Smooth muscle cell (in vitro differentiated cells): ENCODE data around the gene CREB5. TPM values are rescaled to one million over a fixed set of nuclear protein-coding genes. Genes with fewer than 3 reads are reported as not detected.

ENCODE experiments used
- DNase-seq: peaks from one replicate; lab custom pipeline; 2025; ENCODE audit not compliant: unreplicated experiment; lab: John Stamatoyannopoulos, UW
- H2AFZ ChIP-seq: fragments of 200-600 bp; sonication (generic); 2 replicates; pipeline ENCODE4 v1.6.0; 2016; ENCODE audit warnings: antibody characterized with exemption, low read depth, mild to moderate bottlenecking
- H3F3A ChIP-seq: fragments of 200-600 bp; sonication (generic); 2 replicates; pipeline ENCODE4 v1.6.0; 2017; ENCODE audit warnings: antibody characterized with exemption, low read depth
- H3K27ac ChIP-seq: fragments of 200-600 bp; sonication (generic); 2 replicates; pipeline ENCODE4 v1.5.1; 2016; ENCODE audit warnings: low read depth, mild to moderate bottlenecking
- H3K27me3 ChIP-seq: fragments of 200-600 bp; sonication (generic); 2 replicates; pipeline ENCODE4 v1.6.1; 2016; ENCODE audit warnings: low read depth, mild to moderate bottlenecking
- H3K36me3 ChIP-seq: fragments of 200-600 bp; sonication (generic); 2 replicates; pipeline ENCODE4 v1.5.1; 2016; ENCODE audit warnings: low read depth
- H3K4me1 ChIP-seq: fragments of 200-600 bp; sonication (generic); 2 replicates; pipeline ENCODE4 v1.5.1; 2016; ENCODE audit warnings: low read depth
- H3K4me2 ChIP-seq: fragments of 200-600 bp; sonication (generic); 2 replicates; pipeline ENCODE4 v1.6.0; 2016; ENCODE audit warnings: mild to moderate bottlenecking
- H3K4me3 ChIP-seq: fragments of 200-600 bp; sonication (generic); 2 replicates; pipeline ENCODE4 v1.5.1; 2016; ENCODE audit warnings: mild to moderate bottlenecking
- H3K79me2 ChIP-seq: fragments of 200-600 bp; sonication (generic); 2 replicates; pipeline ENCODE4 v1.6.0; 2016; ENCODE audit warnings: low read depth, mild to moderate bottlenecking
- H3K9ac ChIP-seq: fragments of 200-600 bp; sonication (generic); 2 replicates; pipeline ENCODE4 v1.6.0; 2016; ENCODE audit warnings: low read depth
- H3K9me3 ChIP-seq: fragments of 200-600 bp; sonication (generic); replicated peaks from 2 replicates; pipeline ENCODE4 v1.5.1; 2016; ENCODE audit warnings: low read depth
- H4K20me1 ChIP-seq: fragments of 200-600 bp; sonication (generic); 2 replicates; pipeline ENCODE4 v1.6.0; 2016; ENCODE audit warnings: low read depth
- CTCF ChIP-seq: fragments of 200-600 bp; sonication (generic); IDR thresholded peaks from 2 replicates; pipeline ENCODE4 v1.5.1; 2017; ENCODE audit warnings: borderline replicate concordance, mild to moderate bottlenecking, antibody characterized with exemption; ENCODE audit not compliant: insufficient read depth, poor library complexity, severe bottlenecking
- WGBS: methylation state at CpG from one replicate; pipeline ENCODE4 v1.1.7; 2016; ENCODE audit warnings: low lambda C conversion rate; 5-methylcytosine and 5-hydroxymethylcytosine counted together
- polyA plus RNA-seq: library from polyadenylated mRNA; unstranded; fragments of >200 nt; fragmentation: Nextera tagmentation; extraction: Ambion mirVana; gene quantifications from 2 replicates; pipeline ENCODE4 v1.2.1, GENCODE V29; 2016
- total RNA-seq: library from RNA; depleted of rRNA; stranded (reverse); fragments of >200 nt; gene quantifications from 2 replicates; pipeline ENCODE4 v1.2.3, GENCODE V29; 2014

CREB5 gene
- total and polyA plus RNA-seq, 2 experiments from 2014 or later = 6.2 to 18.2 TPM

GRCh38 chr7:28700096-28700495 lies 287.8 kb downstream of the CREB5 start:
- Histone ChIP-seq H3K27me3 (no peaks in the 10 kb centered on the region), H2AFZ (no peak overlapping the region), H3K4me3 (no peak overlapping the region), H3K4me2 (no peak overlapping the region), H3K79me2 (no peaks in the 10 kb centered on the region), H3K4me1 (peaks cover 2% of the 10 kb centered on the region), H3K27ac (no peak overlapping the region), H3K36me3 (no peaks in the 10 kb centered on the region), H3K9me3 (no peaks in the 10 kb centered on the region), H4K20me1 (no peaks in the 10 kb centered on the region), H3F3A (no peaks in the 10 kb centered on the region), H3K9ac (no peak overlapping the region)
- no peak for DNase-seq
- 89% methylated on average over 7 of the region's 7 CpGs for WGBS
- TF ChIP-seq CTCF = no peak

GRCh38 chr7:28700790-28701203 lies 288.5 kb downstream of the CREB5 start:
- WGBS = 74% methylated on average over 3 of the region's 3 CpGs
- no peaks in the 10 kb centered on the region for H3K27me3 ChIP-seq

GRCh38 chr7:28701731-28702130 lies 289.4 kb downstream of the CREB5 start:
- no peak overlapping the region for H3K4me2 ChIP-seq
- no peak overlapping the region for H3K9ac ChIP-seq
- no peak overlapping the region for H3K4me3 ChIP-seq
- no peaks in the 10 kb centered on the region for H3K9me3 ChIP-seq
- TF ChIP-seq CTCF = no peak
- peaks cover 2% of the 10 kb centered on the region for H3K4me1 ChIP-seq
- H3F3A ChIP-seq = no peaks in the 10 kb centered on the region
- H3K79me2 ChIP-seq = no peaks in the 10 kb centered on the region
- H2AFZ ChIP-seq = no peak overlapping the region
- H3K27me3 ChIP-seq = no peaks in the 10 kb centered on the region
- WGBS = 93% methylated on average over 1 of the region's 1 CpG
- H3K36me3 ChIP-seq = no peaks in the 10 kb centered on the region
- no peak for DNase-seq
- H4K20me1 ChIP-seq = no peaks in the 10 kb centered on the region
- no peak overlapping the region for H3K27ac ChIP-seq

More at GRCh38 chr7:28700790-28701203, 288.5 kb downstream of the CREB5 start:
- H3K79me2 ChIP-seq = no peaks in the 10 kb centered on the region
- H2AFZ ChIP-seq = no peak overlapping the region
- H3K36me3 ChIP-seq = no peaks in the 10 kb centered on the region
- H3K9ac ChIP-seq = no peak overlapping the region
- no peak overlapping the region for H3K27ac ChIP-seq
- peaks cover 2% of the 10 kb centered on the region for H3K4me1 ChIP-seq
- H3K9me3 ChIP-seq = no peaks in the 10 kb centered on the region
- no peaks in the 10 kb centered on the region for H3F3A ChIP-seq
- DNase-seq = no peak
- no peak overlapping the region for H3K4me3 ChIP-seq
- no peak overlapping the region for H3K4me2 ChIP-seq
- no peak for TF ChIP-seq CTCF
- H4K20me1 ChIP-seq = no peaks in the 10 kb centered on the region

GRCh38 chr7:28702171-28702570 lies 289.9 kb downstream of the CREB5 start:
- Histone ChIP-seq H3F3A (no peaks in the 10 kb centered on the region), H4K20me1 (no peaks in the 10 kb centered on the region), H3K4me2 (no peak overlapping the region), H3K9me3 (no peaks in the 10 kb centered on the region), H3K4me1 (peaks cover 2% of the 10 kb centered on the region), H3K79me2 (no peaks in the 10 kb centered on the region), H3K9ac (no peak overlapping the region), H3K27me3 (no peaks in the 10 kb centered on the region), H3K27ac (no peak overlapping the region), H2AFZ (no peak overlapping the region), H3K4me3 (no peak overlapping the region), H3K36me3 (no peaks in the 10 kb centered on the region)
- TF ChIP-seq CTCF = no peak
- no peak for DNase-seq
- WGBS = 97% methylated on average over 4 of the region's 4 CpGs
